Osteoblast (primary cell): ENCODE results near the gene VEZF1. TPM values are rescaled to one million over a fixed set of nuclear protein-coding genes. Genes with fewer than 3 reads are reported as not detected.

ENCODE experiments used
- DNase-seq: peaks from one replicate; pipeline ENCODE4 v3.0.0; 2011; ENCODE audit warnings: low spot score, mixed read lengths; ENCODE audit not compliant: insufficient read length; ENCODE audit errors: missing footprints
- H2AFZ ChIP-seq: 2 replicates; pipeline ENCODE4 v1.6.0; 2011; ENCODE audit warnings: mild to moderate bottlenecking, low read length
- H3K27ac ChIP-seq: 2 replicates; pipeline ENCODE4 v1.5.1; 2011; ENCODE audit warnings: mild to moderate bottlenecking, low read depth, low read length, moderate library complexity
- H3K27me3 ChIP-seq: 2 replicates; pipeline ENCODE4 v1.6.0; 2012; ENCODE audit warnings: mild to moderate bottlenecking, control low read depth, inconsistent platforms, low read length, moderate library complexity; ENCODE audit not compliant: insufficient read depth
- H3K36me3 ChIP-seq: 2 replicates; pipeline ENCODE4 v1.5.1; 2011; ENCODE audit warnings: mild to moderate bottlenecking, low read length, control low read depth, moderate library complexity; ENCODE audit not compliant: insufficient read depth
- H3K4me1 ChIP-seq: 2 replicates; pipeline ENCODE4 v1.5.1; 2011; ENCODE audit warnings: mild to moderate bottlenecking, low read length, control low read depth, moderate library complexity; ENCODE audit not compliant: insufficient read depth
- H3K4me2 ChIP-seq: 2 replicates; pipeline ENCODE4 v1.6.0; 2011; ENCODE audit warnings: mild to moderate bottlenecking, low read length; ENCODE audit not compliant: insufficient read depth
- H3K4me3 ChIP-seq: fragments of 200-600 bp; sonication (generic); 3 replicates; pipeline ENCODE4 v1.5.1; 2012; ENCODE audit warnings: mild to moderate bottlenecking, low read length, inconsistent platforms; ENCODE audit not compliant: insufficient read depth
- H3K79me2 ChIP-seq: 2 replicates; pipeline ENCODE4 v1.6.0; 2012; ENCODE audit warnings: mild to moderate bottlenecking, low read length, control low read depth, inconsistent platforms; ENCODE audit not compliant: insufficient read depth
- H3K9me3 ChIP-seq: 2 replicates; pipeline ENCODE4 v1.5.1; 2011; ENCODE audit warnings: low read depth, low read length, control low read depth
- H4K20me1 ChIP-seq: 2 replicates; pipeline ENCODE4 v1.6.0; 2012; ENCODE audit warnings: mild to moderate bottlenecking, low read length, control low read depth; ENCODE audit not compliant: insufficient read depth
- CTCF ChIP-seq: IDR thresholded peaks from 2 replicates; pipeline ENCODE4 v1.5.1; 2011; ENCODE audit warnings: mild to moderate bottlenecking, low read depth, low read length, moderate library complexity; ENCODE audit errors: extremely low read depth
- total RNA-seq: library from RNA; depleted of rRNA; stranded (reverse); fragments of >200 nt; gene quantifications from 2 replicates; pipeline ENCODE4 v1.2.3, GENCODE V29; 2012

VEZF1 gene, protein sequence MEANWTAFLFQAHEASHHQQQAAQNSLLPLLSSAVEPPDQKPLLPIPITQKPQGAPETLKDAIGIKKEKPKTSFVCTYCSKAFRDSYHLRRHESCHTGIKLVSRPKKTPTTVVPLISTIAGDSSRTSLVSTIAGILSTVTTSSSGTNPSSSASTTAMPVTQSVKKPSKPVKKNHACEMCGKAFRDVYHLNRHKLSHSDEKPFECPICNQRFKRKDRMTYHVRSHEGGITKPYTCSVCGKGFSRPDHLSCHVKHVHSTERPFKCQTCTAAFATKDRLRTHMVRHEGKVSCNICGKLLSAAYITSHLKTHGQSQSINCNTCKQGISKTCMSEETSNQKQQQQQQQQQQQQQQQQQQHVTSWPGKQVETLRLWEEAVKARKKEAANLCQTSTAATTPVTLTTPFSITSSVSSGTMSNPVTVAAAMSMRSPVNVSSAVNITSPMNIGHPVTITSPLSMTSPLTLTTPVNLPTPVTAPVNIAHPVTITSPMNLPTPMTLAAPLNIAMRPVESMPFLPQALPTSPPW
- 51.9 and 58.6 TPM in 2 replicates for total RNA-seq

GRCh38 chr17:57987581-57988300 lies at the start of gene VEZF1:
Gene VEZF1 (minus strand): TSS chr17:57988254. CDS start chr17:57988111, 143 bp downstream.
- DNase-seq = peak; percentile 95
- no peak for TF ChIP-seq CTCF
- Histone ChIP-seq H3K4me1 (peaks cover 49% of the 10 kb centered on the region), H3K27ac (peak within 1 kb of the TSS; percentile 93), H3K36me3 (peaks cover 22% of the 10 kb centered on the region), H3K4me2 (peak within 1 kb of the TSS; percentile 90), H3K79me2 (peaks cover 44% of the 10 kb centered on the region), H3K9me3 (no peaks in the 10 kb centered on the region), H4K20me1 (peaks cover 24% of the 10 kb centered on the region), H3K27me3 (no peaks in the 10 kb centered on the region), H2AFZ (peak within 1 kb of the TSS; percentile 87), H3K4me3 (peak within 1 kb of the TSS; percentile 87)

- Histone ChIP-seq H2AFZ (no peak overlapping the region), H3K4me3 (no peak overlapping the region), H3K4me2 (no peak overlapping the region), H3K9me3 (no peaks in the 10 kb centered on the region), H3K36me3 (no peaks in the 10 kb centered on the region), H3K4me1 (no peaks in the 10 kb centered on the region), H3K79me2 (no peaks in the 10 kb centered on the region), H4K20me1 (no peaks in the 10 kb centered on the region), H3K27ac (no peak overlapping the region), H3K27me3 (peaks cover 3% of the 10 kb centered on the region)
- no peak for TF ChIP-seq CTCF
- no peak for DNase-seq
Observed at GRCh38 chr17:58032691-58033415, 44.8 kb upstream of the VEZF1 start.

DNA sequence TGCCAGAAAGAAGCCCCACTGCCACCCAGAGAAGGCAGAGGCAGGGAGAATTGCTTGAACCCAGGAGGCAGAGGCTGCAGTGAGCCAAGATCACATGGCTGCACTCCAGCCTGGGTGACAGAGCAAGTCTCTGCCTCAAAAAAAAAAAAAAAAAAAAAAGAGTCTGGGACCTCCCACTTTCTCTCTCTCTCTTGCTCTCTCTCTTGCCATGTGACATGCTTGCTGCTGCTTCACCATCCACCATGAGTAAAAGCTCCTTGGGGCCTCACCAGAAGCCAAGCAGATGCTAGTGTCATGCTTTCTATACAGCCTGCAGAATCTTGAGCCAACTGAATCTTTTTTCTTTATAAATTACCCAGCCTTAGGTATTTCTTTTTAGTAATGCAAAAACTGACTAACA lies 40.5 kb upstream of the VEZF1 start:
- Histone ChIP-seq H2AFZ (no peak overlapping the region), H3K79me2 (no peaks in the 10 kb centered on the region), H3K36me3 (no peaks in the 10 kb centered on the region), H3K27me3 (no peaks in the 10 kb centered on the region), H3K4me3 (no peak overlapping the region), H3K4me1 (no peaks in the 10 kb centered on the region), H3K4me2 (no peak overlapping the region), H4K20me1 (no peaks in the 10 kb centered on the region), H3K27ac (no peak overlapping the region), H3K9me3 (no peaks in the 10 kb centered on the region)
- no peak for DNase-seq
- no peak for TF ChIP-seq CTCF
